NCI-H2029 treated with DMSO at 0.1 percent for 48 hours (cell line): ENCODE data around the gene RFX2.
"Not testable (repeated sequence)": the region's sequence is repeated elsewhere in the genome, so short reads cannot be mapped to it uniquely, and the experiment has no call there.

Source experiments
- DNase-seq: peaks from one replicate; lab custom pipeline; 2025; lab: John Stamatoyannopoulos, UW

The RFX2 gene

DNA sequence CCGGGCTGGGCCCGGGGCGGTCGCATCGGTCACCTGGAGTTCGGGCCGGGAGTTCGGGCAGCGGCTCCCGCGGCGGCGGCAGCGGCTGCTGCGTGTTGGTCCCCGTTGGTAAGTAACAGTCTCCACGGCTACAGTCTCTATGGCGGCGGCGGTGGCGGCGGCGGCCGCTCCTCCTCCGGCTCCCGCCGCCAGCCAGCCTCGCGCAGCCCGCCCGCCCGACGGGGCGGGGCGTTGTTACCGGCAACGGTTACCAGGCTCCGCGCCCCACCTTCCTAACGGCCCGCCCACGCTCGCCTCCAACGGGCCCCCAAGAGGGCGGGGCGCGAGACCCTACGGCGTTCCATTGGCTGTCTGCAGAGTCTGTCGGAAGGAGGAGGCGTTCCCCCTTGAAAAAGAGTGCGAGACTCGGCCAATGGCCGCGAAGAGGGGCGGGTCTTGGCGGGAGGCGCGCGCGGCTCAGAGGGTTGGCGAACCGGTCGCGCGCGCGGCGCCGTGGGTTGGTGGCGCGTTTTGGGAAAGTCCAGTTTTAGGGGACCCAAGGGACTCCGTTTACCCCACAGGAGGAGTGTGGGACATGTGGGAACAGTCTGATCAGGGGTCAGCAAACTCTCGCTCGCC is at the start of gene RFX2:
Gene RFX2 (minus strand): TSS at position 141 of the 618 bp plus-strand sequence. CDS start 63,004 bp downstream, outside the sequence.
- peak; percentile 93 for DNase-seq

DNA sequence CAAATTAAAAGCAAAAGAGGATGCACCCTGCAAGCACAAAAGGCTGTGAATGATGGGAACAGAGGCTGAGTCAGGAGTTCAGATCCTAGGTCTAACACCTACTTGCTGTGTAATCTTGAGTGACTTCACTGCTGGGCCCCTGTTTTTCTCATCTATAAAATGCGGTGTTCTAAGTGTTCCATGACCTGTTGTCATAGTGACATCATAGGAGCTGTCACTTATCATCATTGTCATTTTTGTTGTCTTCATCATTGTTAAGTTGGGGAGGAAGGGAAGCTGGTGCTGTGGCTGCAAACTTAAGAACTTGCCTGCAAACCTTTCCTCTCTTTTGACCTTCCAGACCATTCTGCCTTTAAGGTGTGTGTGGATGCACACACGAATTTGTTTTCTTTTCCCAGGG is 45.7 kb upstream of the RFX2 start:
- no peak for DNase-seq

DNA sequence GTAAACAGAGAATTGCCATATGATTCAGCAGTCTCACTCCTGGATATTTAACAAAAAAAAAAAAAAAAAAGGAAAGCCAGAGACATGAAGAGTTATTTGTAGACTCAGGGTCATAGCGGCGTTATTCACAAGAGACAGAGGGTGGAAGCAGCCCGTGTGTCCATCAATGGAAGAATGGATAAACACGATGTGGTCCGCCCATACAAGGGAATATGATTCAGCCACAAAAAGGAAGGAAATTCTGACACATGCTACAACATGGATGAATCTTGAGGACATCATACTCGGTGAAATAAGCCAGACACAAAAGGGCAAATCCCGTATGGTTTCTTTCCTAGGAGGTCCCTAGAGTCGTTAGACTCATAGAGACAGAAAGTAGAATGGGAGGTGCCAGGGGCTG is 40.0 kb upstream of the RFX2 start:
- no peak for DNase-seq

DNA sequence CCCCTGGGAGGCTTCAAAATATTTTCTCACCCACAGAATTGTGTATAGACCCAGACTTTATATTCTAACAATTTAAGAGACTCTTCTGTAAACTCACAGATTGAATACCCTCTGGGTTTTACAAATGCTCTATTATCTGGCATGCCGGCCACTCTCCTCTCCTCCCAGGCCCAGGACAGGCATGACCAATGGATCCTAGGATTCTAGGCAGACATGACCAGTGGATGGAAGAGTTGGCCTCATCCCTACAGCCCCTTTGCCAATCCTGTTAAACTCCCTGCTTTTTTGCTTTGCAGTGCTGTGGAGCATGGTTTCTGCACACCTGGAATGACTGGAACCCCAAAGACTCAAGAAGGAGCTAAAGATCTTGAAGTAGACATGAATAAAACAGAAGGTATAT is 30.9 kb upstream of the RFX2 start:
- DNase-seq = no peak

DNA sequence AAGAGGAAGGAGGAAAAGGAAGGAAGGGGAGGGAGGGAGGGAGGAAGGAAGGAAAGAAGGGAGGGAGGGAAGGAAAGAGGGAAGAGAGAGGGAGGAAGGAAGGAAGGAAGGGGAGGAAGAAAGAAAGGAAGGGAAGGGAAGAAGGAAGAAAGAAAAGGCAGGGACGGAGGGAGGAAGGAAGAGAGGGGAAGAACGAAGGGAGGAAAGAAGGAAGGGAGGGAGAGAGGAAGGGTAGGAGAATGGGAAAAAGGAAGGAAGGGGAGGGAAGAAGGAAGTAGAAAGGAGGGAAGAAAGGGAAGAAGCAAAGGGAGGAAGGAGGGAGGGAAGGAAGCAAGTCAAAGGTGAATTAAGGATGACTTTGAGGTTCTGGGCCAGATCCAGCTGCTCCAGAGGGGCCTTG is 28.2 kb upstream of the RFX2 start:
- DNase-seq = no peak

DNA sequence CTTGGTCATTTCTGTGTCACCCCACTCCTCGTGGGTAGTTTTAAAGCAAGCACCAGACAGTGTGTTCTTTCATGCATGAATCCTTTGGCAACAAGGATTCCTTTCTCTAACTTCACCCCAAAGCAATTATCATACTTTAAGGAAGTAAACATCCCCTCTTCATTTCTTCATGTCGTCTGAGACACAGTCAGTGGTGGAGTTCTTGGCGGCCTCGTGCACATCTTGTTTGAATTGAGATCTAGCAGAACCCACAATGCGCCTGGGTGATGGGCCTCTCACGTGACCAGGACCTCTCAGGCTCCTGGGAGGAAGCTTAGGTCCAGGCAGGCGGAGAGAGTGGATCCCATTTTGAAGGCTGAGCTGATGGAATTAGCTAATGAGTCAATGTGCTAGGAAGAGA is 27.8 kb upstream of the RFX2 start:
- DNase-seq = no peak

DNA sequence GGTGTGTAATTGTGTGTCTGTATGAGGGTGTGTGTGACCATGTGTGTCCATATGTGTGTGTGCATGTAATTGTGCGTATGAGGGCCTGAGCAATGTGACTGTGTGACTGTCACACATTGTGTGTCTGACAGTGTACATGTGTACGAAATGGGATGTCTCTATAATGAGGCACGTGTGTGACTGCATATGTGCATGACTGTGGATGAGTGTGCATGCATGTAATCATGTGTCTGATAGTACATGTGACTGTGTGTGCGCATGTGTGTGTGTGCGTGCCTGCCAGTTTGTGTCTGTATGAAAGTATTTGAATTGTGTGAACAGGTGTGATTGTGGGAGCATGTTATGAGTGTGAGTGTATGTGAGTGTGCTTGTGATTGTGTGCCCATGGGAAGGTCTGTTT is 22.9 kb upstream of the RFX2 start:
- no peak for DNase-seq

DNA sequence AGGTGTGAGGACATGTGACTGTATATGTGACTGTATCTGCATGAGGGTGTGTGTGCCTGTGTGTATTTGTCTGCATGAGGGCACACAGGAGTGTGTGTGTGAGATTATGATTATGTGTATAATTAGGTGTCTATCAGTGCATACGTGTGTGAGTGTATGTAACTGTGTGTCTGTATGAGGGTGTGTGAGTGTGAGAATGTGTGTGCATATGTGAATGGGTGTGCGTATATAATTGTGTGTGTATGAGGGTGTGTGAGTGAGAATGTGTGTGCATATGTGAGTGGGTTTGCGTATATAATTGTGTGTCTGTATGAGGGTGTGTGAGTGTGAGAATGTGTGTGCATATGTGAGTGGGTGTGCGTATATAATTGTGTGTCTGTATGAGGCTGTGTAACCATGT is 22.2 kb upstream of the RFX2 start:
- DNase-seq = no peak

DNA sequence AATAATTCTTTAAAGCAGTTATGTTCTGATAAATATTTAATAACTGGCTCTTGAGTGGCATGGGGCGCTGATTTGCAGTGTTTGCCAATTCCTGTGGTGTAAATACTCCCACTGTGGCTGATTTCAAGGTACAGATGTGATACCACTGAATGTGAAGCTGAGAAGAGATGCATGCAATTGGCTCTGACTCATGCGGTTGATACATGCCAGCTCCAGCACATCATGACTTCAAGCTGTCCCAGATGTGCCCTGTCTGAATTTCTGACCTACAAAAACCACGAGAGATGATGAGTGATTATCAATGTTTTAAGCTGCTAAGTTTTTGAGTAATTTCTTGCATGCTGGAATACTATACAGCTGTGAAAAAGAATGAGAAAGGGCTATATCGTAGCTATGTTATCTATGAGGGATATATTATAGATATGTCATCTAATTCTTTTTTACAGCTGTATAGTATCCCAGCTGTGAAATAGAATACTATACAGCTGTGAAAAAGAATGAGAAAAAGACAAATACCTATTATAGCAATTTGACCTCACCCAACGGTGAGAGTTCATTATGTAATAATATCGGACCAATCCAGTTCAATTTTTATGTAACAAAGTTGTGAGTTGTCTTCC is 17.5 kb upstream of the RFX2 start:
- no peak for DNase-seq

DNA sequence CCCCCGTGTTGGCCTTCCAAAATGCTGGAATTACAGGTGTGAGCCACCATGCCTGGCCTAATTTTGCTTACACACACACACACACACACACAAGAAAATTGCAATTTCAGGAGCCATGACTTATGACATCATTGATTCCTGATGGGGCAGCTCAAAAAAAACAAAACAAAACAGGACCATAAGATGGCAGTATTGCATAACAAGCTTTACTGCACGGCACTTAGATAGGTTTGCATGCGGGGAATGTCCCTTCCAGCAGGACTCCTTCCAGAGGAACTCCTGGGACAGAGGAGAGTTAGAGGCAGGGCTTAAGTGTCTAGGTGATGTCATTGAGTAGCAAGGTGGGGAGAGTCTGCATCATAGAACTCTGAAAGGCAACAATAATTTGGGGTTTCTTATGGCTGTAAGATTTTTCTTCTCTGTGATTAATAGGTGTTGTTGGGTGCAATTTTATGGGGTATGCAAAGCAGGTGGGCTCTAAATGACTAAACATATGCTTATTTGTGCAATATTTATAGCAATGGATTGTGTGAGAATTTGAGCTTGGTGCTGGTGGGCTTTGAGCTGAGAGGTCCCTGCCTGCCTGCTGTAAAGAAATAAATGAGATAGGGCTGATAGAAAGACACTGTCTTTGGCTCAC is 16.2 kb upstream of the RFX2 start:
- peak; percentile 55 for DNase-seq

DNA sequence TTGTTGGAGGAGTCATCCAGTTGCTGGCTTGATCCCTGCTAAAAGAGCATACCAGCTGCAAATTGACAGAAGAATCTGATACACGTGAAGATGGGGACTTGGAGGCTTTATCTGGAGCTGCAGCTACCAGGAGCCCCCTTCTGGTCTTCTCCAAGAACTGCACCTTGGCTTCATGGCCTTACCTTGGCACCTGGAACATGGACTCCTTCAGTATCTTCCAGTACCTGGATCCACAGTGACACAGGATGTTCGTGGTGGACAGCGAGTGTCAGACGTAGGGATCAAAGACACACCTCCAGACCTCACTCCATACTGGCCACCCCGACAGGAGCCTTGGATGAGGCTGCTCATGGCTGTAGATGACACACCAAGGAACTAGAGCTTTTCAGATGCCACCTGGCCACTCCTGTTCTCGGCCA is 15.3 kb upstream of the RFX2 start:
- DNase-seq = peak; percentile 88

DNA sequence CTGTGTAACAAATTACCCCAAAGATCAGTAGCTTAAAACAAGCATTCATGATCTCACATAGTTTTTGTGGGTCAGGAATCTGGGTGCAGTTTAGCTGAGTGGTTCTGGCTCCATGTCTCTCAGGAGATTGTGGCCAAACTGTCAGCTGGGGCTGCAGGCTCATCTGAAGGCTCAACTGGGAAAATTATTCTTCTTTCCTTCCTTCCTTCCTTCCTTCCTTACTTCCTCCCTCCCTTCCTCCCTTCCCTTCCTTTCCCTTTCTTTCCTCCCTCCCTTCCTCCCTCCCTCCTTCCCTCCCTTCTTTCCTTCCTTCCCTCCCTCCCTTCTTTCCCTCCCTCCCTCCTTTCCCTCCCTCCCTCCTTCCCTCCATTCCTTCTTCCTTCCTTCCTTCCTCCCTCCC is 8.7 kb upstream of the RFX2 start:
- no peak for DNase-seq

DNA sequence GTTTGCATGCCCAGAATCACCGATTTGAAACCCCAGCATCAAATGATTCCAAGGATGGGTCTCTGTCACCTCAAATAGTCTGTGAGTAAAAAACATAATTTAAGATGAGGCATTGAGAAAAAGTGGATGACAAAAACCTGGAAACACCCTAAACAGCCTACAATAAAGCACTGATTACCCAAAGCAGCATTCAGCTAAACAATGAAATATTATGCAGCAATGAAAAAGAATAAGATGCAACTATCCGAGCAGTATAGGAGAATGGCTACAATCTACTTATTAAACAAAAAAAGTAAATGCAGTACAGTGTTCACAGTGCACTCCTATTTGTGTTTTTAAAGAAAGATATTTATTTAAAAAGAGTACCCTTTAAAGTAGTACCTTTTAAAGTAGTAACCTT is 7.7 kb upstream of the RFX2 start:
- DNase-seq = no peak

DNA sequence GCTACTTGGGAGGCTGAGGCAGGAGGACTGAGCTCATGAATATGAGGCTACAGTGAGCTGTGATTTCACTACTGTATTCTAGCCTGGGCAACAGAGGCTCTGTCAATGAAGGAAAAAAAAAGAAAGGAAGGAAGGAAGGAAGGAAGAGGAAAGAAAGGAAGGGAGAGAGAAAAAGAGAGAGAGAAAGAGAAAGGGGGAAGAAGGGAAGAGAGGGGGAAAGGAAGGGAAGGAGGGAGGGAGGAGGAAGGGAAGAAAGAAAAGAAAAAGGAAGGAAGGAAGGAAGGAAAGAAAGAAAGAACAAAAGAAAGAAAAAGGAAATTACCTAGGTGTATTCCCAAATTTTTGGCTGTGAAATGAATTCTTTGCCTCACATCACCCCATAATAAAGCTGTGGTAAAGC is 7.2 kb upstream of the RFX2 start:
- DNase-seq = no peak

DNA sequence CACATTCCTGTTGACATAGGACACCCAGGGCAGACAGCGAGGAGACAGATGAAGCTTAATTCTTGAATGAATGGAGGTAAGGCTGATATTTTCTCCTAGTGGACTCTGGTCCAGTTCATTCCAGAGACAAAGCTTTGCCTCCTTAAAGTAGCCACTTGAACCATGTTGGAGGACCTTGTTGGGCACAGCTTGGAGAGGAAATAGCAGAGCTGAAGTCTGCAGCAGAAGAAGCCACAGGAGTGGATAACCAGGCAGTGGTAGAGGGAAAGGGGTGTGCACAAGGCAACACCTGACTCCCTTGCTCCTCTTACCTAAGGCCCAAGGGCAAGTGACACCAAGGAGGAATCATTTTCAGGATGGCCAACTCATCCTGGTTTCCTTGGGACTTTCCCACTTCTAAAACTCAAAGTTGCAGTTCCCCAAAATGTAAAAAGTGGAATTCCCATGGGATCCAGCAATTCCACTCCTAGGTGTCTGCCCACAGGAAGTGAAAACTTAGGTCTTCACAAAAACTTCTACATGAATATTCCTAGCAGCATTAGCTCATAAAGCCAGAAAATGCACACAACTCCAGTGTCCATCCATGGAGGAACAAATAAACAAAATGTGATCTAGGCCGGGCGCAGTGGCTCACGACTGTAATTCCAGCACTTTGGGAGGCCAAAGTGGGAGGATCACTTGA is 6.6 kb upstream of the RFX2 start:
- no peak for DNase-seq

DNA sequence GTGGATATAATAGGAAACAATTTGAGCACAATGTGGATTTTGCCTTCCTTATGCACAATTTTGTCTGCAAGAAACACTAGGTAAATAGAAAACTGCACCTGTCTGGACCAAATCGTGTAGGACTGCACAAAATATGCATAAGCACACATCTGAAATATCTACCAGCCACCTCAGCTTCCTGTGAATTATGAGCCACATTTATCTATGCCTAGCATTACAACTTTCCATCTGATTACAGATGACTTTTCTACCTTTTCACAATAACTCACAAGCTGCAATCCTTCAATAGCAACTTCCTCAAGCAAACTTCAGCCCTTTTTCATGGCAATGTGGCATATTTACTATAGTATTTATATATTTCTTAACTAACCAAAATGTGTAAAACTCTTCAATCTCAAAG is 5.7 kb upstream of the RFX2 start:
- no peak for DNase-seq

DNA sequence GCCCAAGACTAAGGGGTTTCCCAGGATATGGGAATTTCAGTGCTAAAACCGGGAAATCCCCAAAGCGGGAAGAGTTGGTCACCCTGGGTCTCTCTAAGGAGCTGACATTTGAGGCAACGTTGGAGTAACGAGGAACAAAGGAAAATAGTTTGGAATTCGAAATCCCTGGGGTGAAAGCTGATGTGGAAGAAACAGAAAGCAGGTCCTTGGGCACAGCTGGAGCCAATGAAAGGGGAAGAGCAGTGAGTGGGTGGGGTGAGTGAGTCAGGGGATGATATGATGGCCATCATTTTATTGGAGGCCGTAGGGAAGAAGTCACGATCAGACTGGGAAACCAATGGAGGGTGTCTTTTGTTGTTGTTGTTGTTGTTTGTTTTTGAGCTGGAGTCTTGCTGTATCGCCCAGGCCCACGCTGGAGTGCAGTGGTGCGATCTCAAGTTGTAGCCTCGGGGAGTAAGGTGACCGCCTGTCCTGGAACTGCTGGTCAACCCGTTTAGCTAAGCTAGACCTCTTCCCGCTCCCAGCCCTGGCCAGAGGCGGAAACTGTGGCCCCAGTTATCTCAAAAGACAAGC is 3.4 kb upstream of the RFX2 start:
- DNase-seq = no peak

DNA sequence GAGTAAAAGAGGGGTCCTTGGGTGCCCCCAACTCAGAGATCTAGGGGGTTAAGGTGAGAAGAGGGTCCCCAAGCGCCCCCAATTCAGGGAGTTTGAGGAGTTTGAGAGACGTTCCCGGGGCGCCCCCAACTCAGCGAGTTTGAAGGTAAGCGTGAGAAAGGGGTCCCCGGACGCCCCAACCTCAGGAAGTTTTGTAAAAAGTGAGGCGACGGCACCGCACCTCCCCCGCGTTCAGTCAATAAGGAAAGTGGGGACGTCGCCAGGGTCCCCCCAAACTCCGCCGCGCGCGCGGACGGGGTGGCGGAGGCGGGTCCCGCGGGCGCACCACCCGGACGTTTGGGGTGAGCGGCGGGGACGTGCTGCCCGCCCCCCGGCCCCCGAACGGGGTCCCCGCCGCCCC is 353 bp downstream of the RFX2 start:
- DNase-seq = no peak

DNA sequence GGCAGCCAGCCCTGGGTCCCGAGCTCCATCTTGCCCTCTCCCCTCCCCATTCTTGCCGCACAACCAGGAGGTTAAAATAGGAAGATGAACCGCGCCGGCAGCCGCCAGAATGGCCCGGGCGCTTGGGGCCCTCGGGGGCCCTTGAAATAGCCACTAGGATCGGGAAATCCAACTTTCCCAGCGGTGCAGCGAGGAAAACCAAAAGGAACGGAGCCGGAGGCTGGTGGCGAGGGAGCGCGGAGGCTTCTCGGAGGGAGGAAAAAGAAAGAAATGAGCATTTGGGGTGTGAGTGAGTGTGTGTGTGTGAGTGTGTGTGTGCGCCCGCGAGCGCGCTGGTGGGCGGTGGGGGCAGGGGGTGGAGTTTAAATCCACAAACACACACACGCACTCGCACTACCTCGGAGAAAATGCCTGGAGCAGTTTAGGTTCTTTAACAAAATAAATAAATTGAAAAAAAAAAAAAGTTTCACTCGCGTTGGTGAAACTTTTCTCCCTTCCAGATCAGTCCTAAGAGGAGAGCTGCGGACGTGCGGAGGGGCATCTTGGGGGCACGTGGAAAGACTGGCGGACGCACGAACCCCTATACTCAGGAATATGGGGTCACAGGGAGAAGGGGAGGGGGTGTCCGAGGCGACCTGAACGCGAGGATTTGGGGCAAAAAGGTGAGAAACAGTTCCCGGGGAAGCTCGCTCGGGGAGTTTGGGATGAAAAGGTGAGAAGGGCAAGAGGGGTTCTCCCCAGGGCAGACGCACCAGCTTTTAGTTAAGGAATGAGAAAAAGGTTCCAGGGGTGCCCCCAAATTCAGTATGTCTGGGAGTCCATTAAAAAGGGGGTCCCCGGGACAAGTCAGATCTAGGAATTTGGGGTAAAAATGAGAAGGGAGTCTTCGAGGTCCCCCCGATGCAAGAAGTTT is 1.3 kb downstream of the RFX2 start:
- DNase-seq = no peak

DNA sequence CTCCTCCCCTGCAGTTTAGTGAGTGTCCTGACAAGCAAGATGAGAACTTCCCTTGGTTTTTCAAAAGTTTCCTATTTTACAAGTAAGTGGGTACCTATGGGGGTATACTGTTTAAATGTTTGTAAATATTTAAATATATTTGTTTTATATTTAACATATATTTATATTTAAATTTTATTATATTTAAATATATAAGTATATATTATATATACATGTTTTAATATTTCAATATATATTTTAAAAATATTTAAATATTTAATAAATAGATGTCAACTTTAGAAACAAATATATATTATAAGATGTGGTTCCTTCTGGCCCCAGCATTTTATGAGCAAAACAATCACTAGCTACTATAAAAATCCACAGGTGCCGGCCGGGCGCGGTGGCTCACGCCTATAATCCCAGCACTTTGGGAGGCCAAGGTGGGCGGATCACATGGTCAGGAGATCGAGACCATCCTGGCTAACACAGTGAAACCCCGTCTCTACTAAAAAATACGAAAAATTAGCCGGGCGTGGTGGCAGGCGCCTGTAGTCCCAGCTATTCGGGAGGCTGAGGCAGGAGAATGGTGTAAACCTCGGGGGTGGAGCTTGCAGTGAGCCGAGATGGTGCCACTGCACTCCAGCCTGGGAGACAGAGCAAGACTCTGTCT is 3.5 kb downstream of the RFX2 start:
- not testable (repeated sequence) for DNase-seq

DNA sequence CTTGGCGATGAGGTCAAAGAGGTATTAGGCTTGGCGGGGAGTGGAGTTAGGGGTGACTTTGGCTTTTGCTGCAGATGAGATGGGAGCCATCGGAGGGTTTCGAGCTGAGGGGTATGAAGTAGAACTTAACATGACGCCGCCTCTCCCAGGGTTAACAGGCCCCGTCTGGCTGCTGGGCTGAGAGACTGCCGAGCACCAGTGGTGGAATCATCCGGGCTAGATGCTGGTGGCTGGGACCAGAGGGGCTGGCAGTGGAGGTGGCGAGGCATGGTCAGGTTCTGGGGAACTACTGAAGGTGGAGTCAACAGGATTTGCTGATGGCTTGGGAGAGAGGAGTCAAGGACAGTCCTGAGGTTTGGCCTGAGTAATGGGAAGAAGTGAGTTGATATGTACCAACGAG is 4.9 kb downstream of the RFX2 start:
- DNase-seq = no peak
